ENCODE measurements around the gene PODNL1. TPM values are rescaled to one million over a fixed set of nuclear protein-coding genes. Genes with fewer than 3 reads are reported as not detected.

The PODNL1 gene
- total and polyA plus RNA-seq, 2 of the 13 experiments (the other 11 are each of a cell fraction or from before 2014, with no cell fraction given), result 0.18 TPM; not detected in 1

- TF ChIP-seq KIAA2018 (CRISPR knock-in tag; IDR thresholded peaks at IDR 0.05; ENCODE audit: borderline replicate concordance) (no peak), ZMYM3 (CRISPR knock-in tag; IDR thresholded peaks at IDR 0.05) (0 out of 2 replicates have a peak, but pooled peaks have one; percentile 20), ZNF629 (CRISPR knock-in tag; conservative IDR thresholded peaks at IDR 0.05) (peak; percentile 71)
Observed at GRCh38 chr19:13906910-13907309, 31.3 kb downstream of the PODNL1 start (continued).

GRCh38 chr19:13906521-13906904, 31.7 kb downstream of the PODNL1 start:
- POLR2A ChIA-PET, result interaction anchor here (0.7 to 1.1 kb wide), 3 partner anchors 14 to 60 kb away, joined by 3 to 6 read pairs (median 3); partner anchors contain the start of gene DCAF15
- peak overlapping the region; percentile 81 to 92 (median 90) for H3K4me3 ChIP-seq (replicated peaks in 1 of 3; ENCODE audit: insufficient read depth in 1 of 3, low read depth in 2 of 3, low read length in 3 of 3)
- peak; percentile 62 for ATAC-seq
- peak overlapping the region; percentile 73 for H3K27ac ChIP-seq (ENCODE audit: extremely low read length, insufficient read depth, low read length)
- H3K9ac ChIP-seq (ENCODE audit: insufficient read depth, low read depth, low read length), result peak overlapping the region; percentile 85
- no peaks in the 10 kb centered on the region for H3K79me2 ChIP-seq (ENCODE audit: insufficient read depth, low read length)
- H3K4me2 ChIP-seq (ENCODE audit: low read depth, low read length), result peak overlapping the region; percentile 84
- peaks cover 24% of the 10 kb centered on the region for H3K4me1 ChIP-seq (ENCODE audit: insufficient read depth, low read length)
- H2AFZ ChIP-seq (ENCODE audit: low read length), result no peak overlapping the region
- H3K27me3 ChIP-seq (ENCODE audit: control insufficient read depth in 1 of 2, insufficient read depth in 2 of 2, low read length in 2 of 2), result no peaks in the 10 kb centered on the region
- DNase-seq (ENCODE audit: low spot score), result peak; percentile 58
- no TSS peak for BruUV-seq (replicated peaks)
- no CpG with 5 or more reads among the region's 13 CpGs for WGBS (ENCODE audit: low lambda C conversion rate)
- in situ Hi-C loops (cut with HindIII; ENCODE audit: extremely low pct_ligation_motif_present, low pct_unique_long_range_greater_than_20kb) (no loop called here), intact Hi-C loops (cut with micrococcal nuclease; ENCODE audit: unreplicated experiment) (loop anchor here (2.0 kb wide), 1 partner anchor 116 kb away; no protein-coding TSS in a partner anchor)
- no peaks in the 10 kb centered on the region for H4K20me1 ChIP-seq (ENCODE audit: insufficient read depth, low read length)
- H3K9me3 ChIP-seq (ENCODE audit: low read length), result no peaks in the 10 kb centered on the region
- H3K36me3 ChIP-seq (replicated peaks in 1 of 2; ENCODE audit: control insufficient read depth in 1 of 2, insufficient read depth in 2 of 2, low read length in 2 of 2), result peaks cover 0 to 7% of the 10 kb centered on the region in 2 experiments; a peak in 1 of 5 replicates
- no peak for FAIRE-seq
- CTCF ChIA-PET (ENCODE audit: low intra/inter-chr PET ratio, low total read pairs), result no interaction called here
- no peak for TF ChIP-seq ZNF264 (CRISPR knock-in tag; IDR thresholded peaks at IDR 0.05)
- no peak for TF ChIP-seq HOXA3 (CRISPR knock-in tag; IDR thresholded peaks at IDR 0.05)
- peak; percentile 56; the same call in 1 of the 2 replicates for TF ChIP-seq HNF4A (CRISPR knock-in tag; IDR thresholded peaks at IDR 0.05)
- TF ChIP-seq DMAP1 (CRISPR knock-in tag; IDR thresholded peaks at IDR 0.05), result 0 out of 2 replicates have a peak, but pooled peaks have one; percentile 20
- TF ChIP-seq ATF4 (CRISPR knock-in tag; IDR thresholded peaks at IDR 0.05), result peak in 1 of 2 experiments; percentile 74; a peak in 2 of 4 replicates
- TF ChIP-seq ZNF512B (CRISPR knock-in tag; IDR thresholded peaks at IDR 0.05; ENCODE audit: borderline replicate concordance), result no peak
- peak; percentile 30; the same call in 1 of the 2 replicates for TF ChIP-seq ESRRA (CRISPR knock-in tag; IDR thresholded peaks at IDR 0.05; ENCODE audit: low read depth)
